ENCODE results near the gene ICA1.

The ICA1 gene

DNA sequence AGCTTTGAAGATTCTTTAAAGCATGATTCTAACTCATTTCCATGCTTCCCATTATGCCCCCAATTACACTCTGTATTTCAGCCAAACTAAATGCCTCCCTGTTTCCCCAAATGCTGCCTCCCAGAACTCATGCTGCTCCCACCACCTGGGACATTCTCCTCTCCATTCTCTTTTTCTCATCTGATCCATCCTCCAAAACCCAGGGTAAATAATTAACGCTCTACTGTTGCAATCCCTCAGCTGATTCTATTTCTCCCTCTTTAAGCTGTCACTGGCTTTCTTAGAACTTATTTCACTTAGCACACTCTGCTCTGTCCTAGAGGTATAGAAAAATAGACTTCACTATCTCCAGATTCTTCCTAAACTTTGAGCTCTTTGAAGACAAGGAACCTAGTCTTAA lies 104.7 kb downstream of the ICA1 start:
- no peak for DNase-seq

DNA sequence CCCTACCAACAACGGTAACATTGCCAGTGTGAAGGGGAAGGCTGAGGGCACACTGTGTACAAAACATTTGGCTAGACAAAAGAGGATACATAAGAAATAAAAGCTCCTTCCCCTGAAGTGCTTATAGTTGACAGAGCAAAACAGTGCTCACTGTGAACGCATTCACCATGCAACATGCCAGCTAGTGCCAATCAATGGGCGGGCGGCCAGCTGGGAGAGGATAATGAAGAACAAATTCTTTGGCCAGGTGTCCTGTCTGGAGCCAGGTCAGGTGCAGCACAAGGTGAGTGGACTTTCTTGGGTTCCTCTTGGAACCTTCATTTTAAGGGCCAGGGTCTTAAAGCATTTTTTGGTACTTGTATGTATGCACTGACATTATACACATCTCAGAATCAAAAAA lies 106.1 kb downstream of the ICA1 start:
- DNase-seq, result no peak

DNA sequence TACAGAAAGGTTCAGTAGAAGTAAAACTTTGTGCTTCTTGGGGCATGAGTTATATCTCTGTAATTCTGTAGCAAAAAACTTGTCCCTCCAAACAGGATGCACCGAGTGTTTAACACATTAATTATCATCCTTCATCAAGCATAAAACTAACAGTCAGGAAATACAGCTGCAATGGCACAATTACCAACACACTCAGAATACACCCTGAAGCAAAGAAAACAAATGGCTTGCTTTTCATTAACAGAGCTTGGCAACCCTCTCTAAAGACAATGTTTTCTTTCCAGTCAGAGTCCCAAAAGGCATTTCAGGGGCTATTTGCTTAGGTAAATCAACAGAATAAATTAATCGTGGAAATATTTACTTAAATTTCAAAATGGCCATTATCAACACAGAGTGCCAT lies 107.7 kb downstream of the ICA1 start:
- no peak for DNase-seq

DNA sequence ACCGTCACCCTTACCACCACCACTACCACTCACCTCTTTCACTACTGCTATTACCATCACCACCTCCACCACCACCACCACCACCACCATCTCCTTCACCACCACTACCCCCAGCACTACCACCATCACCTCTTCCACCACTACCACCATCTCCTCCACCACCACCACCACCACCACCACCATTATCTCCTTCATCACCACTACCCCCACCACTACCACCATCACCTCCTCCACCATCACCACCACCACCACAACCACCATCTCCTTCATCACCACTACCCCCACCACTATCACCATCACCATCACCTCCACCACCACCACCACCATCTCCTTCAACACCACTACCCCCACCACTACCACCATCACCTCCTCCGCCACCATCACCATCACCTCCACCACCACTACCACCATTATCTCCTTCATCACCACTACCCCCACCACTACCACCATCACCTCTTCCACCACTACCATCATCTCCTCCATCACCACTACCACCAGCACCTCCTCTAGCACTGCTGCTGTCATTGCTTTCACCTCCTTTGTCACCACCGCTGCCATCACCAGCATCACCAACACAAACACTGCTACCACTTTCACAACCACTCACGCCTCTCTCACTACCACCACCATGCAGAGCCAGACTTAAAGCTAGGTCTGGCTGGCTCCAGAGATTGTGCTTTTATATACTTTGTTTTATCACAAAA lies 109.3 kb downstream of the ICA1 start:
- DNase-seq, result no peak

DNA sequence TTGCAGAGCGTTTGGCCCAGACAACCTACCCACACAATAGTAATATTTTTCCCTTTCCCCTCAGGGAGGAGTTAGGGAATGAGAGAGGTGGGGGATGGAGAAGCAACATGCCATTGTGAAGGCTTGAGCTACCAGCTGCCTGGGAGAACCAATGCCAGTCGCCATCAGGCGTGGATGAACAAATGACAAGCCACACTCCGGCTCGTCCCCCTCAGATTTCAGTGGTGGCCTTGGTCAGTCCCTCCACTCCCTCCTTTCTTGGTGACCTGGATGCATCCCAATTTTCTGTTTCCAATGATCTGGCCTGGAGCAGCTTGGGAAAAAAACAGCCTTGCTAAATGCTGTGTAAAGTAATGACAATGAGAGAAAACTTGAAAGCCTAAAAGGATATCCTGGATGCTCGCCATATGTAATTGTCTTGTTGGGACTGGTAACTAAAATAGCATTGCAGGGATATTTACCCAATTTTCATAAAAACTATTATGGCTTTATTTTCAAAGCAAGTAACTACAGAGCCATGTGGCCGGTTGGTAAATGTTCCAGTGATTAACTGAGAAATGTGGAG lies 110.7 kb downstream of the ICA1 start:
- no peak for DNase-seq

DNA sequence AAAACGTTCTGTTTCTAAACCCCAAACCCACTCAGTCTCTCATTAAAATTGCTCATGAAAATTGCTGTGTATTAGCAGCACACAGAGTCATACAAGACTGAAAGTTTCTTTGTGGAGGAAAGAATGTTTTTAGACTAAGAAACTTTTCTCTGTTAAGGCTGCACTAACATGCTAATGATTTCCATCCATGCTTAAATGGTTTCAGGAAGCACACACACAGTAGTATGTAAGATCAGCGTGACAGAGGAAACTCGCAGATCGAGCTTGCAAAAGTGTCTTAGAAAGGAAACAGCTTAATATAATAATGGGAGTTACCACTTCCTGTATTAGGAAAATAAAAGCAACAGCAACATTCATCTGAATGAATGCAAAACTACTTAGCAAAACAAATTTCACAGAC lies 112.7 kb downstream of the ICA1 start:
- no peak for DNase-seq

DNA sequence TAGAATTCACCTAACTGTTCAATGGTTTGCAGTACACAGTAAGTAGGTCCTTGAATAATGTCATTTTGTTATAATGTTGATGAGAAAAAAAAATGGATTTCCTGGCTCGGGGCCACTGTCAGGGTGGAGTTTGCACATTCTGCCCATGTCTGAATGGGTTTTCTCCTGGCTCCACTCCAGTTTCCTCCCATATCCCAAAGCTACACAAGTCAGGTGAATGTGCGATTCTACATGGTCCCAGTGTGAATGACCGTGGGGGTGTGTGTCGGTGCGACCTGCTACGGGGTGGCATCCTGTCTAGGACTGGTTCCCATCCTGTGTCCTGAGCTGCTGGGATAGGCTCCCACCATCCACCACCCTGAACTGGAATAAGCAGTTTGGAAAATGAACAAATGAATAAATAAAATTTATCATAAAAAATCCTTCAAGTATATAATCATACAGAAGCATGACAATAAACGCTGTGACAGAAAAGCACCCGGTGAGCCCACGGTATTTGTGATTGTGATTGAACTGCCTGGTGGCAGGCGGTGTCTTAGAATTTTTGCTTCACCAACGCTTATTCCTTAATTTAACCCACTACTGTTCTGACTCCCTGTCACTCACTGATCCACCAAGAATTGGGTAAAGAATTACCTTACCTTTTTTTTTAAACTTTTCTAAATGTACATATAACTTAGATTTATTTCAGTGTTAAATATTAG lies 114.1 kb downstream of the ICA1 start:
- DNase-seq, result no peak

DNA sequence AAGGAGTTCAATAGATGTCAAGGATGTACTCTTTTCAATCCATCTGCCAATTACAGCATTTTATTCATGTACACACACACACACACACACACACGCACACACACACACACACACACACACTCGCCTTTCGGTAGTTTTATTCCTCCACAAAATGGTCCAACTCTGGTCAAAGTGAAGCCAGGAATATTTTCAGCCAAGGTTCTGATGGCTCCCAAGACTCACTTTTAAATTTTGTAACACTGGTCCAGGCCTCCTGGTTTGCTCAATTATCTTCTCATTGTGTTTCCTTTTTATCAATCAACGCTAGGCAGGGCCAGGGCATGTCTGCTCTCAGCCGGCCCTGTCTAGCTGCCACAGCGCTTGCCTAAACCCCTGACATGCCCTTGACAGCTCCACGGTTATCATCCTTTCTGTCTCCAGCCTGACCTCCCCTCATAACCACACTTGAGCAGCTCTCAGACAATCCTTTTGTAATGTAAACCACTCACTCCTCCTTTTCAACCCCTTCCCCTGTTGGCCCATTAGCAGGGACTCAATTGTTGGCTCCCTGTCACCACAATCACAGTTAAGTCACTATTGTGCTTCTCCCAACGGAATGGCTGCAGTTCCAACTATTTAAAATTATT lies 115.1 kb downstream of the ICA1 start:
- no peak for DNase-seq

DNA sequence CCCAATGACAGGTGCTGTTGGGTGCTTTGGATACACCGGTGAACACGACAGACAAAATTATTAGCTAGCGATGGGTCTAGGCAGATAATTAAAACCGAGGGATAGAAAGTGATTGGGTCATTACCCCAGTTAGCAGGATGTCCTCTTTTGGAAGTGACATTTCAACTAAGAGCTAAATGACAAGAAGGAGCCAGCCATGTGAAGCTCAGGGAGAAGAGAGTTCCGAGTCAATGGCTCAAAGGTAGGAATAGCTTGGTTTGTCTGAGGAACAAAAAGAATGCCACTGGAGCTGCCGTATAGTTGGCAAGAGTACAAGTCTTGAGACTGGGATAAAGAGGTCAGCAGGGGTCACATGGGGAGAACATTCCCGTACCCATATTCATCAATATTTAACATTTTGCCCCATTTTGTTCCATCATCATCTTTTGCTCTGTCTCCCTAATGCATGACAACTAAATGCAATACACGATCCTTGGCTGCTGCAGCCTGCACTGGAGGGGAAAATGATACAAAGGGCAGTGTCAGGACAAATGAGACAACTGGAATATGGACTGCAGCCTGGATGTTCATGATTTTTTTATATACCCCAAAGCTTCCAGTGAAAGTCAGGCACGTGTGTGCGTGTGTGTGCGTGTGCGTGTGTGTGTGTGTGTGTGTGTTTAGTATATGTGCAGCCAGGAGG lies 115.7 kb downstream of the ICA1 start:
- DNase-seq, result no peak

DNA sequence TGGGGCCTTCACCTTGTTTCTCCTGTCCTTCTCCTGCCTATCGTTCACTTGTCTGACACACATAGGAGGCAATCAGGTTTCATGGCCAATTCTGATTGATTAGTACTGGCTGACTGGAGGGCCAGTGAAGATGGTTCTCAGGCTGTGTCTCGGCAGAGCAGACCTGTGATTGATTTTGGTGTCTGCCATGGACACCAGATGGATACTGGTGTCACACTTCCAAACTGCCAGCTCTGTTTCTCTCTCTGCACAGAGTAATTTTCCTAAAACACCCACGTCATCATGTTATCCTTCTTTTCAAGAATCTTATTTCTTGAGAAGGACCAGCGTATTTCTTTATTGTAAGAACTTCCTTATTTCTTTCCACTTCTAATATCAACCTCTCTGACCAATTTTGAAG lies 117.1 kb downstream of the ICA1 start:
- DNase-seq, result no peak

DNA sequence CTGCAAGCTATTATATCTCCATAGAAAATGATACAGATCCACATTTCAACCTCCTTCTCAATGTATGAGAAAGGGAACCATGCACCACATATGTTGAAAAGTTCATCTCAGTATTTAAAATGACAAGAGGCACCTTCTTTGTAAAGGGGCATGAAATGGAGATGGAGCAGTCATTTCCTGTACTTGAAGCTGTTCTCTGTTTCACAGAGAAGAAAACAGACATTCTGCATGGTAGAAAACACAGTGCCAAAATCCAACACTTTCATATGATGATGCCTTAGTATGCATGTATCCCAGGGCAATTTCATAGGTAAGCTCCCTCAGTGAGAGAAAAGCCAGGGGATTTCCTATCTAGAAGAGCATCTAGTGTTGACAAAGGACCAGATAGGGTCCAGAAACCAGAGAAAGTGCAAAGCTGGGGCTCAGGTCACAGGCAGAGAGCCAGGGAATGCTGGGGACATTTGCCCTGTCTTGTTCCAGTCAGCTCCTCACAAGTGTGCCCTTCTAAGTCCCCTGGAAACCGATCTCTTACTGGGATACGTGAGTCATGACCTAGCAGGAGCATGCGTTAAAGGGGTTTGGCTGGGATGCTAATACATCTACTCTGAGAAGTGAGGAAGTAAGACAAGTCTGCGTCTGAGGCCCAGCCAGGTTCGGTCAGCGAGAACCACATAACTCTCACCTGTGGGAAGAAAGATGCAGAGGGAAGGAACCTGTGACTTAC lies 118.7 kb downstream of the ICA1 start:
- DNase-seq, result no peak

DNA sequence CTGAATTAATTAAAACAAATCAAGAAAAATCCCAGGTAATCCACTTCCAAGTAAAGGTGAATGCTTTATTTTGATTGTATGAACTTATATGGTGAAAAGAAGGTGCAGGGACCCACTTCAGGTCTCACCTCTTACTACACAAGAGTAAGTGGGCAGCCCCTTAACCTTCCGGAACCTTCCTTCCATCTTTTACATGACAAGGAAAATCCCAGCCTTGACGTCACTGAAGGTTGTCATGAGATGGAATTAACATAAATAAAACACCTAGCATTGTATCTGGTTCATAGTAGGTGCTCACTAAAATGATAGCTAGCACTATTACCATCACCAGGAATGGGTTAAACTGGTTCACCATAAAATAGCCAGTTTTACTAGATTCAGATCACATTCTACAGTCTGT lies 119.5 kb downstream of the ICA1 start:
- DNase-seq, result no peak

DNA sequence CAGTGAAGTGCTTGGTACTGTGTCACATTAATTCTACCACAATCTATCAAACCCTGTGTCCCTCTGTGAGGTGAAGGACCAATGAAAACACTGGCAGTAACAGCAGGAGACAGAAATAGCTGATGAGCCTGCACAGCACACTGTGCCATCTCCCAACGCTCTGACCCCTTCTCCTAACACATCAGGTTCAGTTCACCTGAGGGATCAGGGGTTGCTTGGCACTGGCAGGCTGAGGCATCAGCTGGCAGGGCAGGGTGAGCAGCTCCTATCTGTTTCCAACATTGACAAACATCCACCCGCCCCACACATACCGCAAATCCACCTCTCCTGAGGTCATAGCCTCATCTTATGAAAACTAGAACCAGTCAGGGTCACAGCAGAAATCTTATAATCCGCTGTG lies 120.9 kb downstream of the ICA1 start:
- DNase-seq, result no peak

DNA sequence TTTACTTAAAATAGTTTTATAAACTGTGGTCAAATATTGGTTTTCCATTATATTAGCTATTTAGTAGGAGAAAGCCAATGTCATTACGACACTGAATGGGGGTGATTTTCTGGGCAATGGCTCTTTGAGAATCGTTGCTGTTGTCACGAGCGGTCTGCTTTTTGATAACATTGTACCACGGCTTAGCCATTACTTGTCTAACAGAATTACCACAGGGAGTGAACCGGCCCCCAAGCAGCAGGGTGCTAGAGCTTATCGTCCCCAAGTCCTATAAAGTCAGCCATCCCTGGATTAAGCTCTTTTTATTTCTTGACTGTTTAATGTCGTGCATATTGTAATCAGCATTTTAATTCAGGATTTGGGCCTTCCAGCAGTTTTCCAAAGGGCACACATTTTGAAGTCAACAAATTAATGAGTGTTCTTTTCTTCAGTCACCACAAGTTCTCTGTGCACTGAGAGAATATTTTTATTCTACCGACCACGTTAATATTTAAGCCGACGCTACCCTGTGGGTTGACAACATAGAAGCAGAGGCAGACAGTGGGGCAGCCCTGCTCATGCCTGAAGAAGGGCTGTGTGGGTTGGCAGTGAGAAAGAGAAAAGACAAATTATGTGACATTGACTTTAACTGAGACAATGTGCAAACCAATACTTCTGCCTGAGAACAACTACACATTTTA lies 125.8 kb downstream of the ICA1 start:
- DNase-seq, result no peak

DNA sequence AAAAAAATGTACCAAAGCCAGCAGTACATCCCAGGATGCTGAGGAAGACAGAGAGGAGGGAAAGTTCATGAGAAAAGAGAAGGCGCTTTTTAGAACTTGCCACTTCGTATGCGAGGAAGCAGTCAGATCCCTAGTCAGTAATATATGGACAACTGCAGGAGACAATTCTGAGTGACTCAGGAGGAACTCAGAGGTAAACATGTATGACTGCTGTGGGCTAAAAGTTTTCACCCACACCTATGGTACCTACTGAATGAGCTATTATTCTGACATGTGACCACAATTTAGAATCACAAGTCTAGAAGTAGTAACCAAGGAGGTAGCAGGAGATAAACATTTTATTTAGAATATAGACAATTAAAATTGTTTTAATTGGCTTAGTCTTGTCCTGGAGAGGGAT lies 126.5 kb downstream of the ICA1 start:
- DNase-seq, result no peak

DNA sequence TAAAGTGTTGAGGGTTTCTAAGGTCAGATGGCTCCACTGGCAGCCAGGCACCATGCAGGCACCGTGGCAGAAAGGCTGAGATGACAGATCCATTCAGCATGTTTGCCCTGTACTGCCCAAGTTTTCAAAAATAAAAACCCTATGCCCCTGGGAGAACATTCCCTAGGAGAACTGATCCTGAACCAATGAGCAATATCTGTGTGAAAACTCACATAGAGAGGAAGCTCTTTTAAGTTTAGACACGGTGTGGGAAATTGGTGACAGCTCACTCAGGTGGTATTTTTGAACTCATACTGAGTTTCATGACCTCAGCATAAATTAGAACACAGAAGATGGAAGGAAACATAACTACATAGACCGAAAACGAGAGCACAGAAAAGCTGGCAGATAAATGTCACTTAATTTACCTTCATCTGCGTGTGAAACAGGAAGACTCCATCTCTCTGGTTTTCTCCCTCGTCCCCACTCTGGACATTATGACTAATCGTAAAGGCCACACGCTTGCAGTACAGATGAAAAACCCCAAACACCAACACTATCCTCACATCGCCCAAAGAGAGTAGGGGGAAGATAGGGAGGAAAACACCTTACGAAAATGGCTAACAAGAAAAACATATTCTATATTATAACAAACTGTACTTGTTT lies 127.8 kb downstream of the ICA1 start:
- DNase-seq, result no peak

DNA sequence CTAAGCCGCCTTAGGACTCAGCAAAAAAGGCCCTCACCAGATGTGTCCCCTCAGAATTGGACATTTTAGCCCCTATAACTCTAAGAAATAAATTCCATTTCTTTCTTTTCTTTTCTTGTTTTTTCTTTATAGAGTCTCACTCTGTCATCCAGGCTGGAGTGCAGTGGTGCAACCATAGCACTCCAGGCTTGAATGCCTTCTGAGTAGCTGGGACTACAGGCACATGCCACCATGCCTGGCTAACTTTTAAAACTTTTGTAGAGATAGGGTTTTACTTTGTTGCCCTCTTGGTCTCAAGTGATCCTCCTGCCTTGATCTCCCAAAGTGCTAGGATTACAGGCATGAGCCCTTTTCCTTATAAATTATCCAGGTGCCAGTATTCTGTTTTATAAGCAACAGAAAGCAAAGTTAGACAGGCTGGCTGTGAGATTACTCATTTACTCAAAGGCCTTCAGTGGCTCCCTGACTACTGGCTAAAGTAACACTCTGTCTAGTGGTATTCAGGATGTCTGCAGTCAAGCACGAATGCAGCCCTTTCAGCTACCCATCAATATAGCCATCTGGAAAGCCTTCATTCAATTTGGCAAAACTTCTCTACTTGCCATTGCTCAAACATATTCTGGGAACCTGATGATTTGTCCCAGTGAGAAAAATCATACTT lies 128.6 kb downstream of the ICA1 start:
- DNase-seq, result no peak

DNA sequence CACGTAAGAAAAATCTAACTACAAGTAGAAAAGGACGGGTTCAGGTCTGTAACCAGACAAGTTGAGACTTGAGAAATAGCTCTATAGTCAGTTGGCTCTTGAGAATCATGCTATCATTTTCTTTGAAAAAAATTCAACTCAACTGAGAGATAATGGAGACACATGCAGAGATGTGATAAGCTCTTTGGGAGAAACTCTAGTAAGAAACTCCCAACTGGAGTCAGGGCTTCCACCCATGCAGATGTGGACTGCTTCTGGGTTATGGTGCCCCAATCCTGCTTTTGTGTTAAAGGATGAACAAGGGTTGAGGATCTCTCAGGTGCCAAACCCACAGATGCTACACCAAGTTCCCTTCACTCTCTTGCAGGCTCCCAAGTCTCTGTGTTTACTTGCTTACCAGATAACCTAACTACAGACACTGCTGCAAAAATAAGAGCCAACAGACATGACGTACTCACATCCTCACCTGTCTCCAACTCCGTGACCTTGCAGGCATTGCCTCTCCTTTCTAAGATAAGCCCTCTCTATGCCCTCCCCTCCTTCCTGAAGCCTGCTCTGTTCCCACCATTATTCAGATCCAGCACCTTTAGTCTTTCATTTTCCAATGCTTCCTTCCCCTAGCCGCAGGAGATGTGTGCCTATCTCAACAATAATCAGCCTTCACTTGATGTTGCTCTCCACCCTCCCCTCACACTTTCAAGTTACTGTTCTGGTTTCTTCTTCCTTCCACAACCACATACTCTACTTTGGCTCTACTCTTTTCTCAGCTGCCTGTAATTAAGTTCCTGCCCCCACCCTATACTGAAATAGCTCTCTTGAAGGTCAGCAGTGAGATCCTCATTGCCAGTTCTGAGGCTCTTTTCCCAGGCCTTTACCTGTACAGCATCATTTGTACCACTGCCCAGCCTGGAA lies 130.0 kb downstream of the ICA1 start:
- DNase-seq, result no peak

DNA sequence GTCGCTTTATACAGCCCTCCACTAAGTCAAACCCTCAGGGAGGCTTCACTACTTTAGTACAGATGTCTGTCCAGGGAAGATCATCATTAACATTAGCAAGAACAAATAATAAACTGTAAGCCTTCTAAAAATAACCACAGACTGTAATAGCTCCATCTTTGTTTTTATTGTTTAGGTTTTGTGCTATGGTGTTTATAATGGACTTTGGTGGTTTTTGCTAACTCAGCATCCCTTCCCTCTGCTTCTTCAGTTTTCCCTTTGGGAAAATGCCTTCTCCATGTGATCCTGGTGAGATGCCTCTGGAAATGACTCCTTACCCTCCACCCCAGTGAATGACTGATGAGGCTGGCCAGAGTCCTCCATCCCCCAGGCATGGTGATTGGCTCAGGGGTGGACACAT lies 131.3 kb downstream of the ICA1 start:
- no peak for DNase-seq

DNA sequence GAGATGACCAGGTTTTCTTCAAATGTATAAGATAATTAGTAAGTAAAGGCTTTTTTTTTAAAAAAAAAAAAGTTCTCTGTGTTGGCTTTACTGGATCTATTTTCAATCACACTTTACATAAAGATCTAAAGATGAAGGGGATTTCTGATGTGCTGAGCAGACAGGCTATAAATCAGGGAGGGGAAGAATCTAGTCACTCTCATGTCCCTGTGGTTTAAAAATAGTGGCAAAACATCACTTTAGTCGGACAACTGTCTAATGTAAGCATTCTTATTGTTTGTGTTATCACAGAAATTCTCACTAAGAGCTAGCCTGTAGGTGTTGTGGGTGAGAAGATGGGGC lies 132.7 kb downstream of the ICA1 start:
- no peak for DNase-seq
